HepG2 (cell line): ENCODE measurements around the gene ZDHHC19. TPM values are rescaled to one million over a fixed set of nuclear protein-coding genes. Genes with fewer than 3 reads are reported as not detected.

ENCODE experiments used
- ARNT ChIP-seq: fragments of 450-650 bp; IDR thresholded peaks from 2 replicates; pipeline ENCODE4 v1.6.1; 2017
- ATF1 ChIP-seq: IDR thresholded peaks from 2 replicates; pipeline ENCODE4 v1.6.1; 2016; ENCODE audit warnings: mild to moderate bottlenecking, control low read depth
- CAMTA2 ChIP-seq: sonication (generic); formaldehyde crosslinking; IDR thresholded peaks from 2 replicates; pipeline ENCODE4 v1.4.0; 2020; ENCODE audit warnings: mild to moderate bottlenecking, missing genetic modification reagents, borderline replicate concordance
- EEA1 ChIP-seq: sonication (generic); formaldehyde crosslinking; IDR thresholded peaks from 2 replicates; pipeline ENCODE4 v1.5.1; 2020; ENCODE audit warnings: mild to moderate bottlenecking, missing genetic modification reagents, borderline replicate concordance
- FLYWCH1 ChIP-seq: sonication (generic); formaldehyde crosslinking; IDR thresholded peaks from 2 replicates; pipeline ENCODE4 v1.8.1; 2023; ENCODE audit warnings: mild to moderate bottlenecking, missing genetic modification reagents
- MBD4 ChIP-seq: IDR thresholded peaks from 2 replicates; pipeline ENCODE4 v1.6.1; 2012; ENCODE audit warnings: low read length, inconsistent platforms, borderline replicate concordance
- NFIC ChIP-seq: IDR thresholded peaks from 2 replicates; pipeline ENCODE4 v1.6.1; 2012; ENCODE audit warnings: mild to moderate bottlenecking, low read length, inconsistent platforms
- PHF21A ChIP-seq: sonication (generic); formaldehyde crosslinking; IDR thresholded peaks from 2 replicates; pipeline ENCODE4 v1.5.0; 2020; ENCODE audit warnings: mild to moderate bottlenecking, missing genetic modification reagents
- RXRA ChIP-seq: sonication (generic); formaldehyde crosslinking; IDR thresholded peaks from 2 replicates; pipeline ENCODE4 v1.5.1; 2020; ENCODE audit warnings: missing genetic modification reagents
- SNRNP70 ChIP-seq: fragments of 200-400 bp; formaldehyde crosslinking; IDR thresholded peaks from 2 replicates; pipeline ENCODE4 v1.6.1; 2017; ENCODE audit warnings: mild to moderate bottlenecking, low read depth, low read length, moderate library complexity
- ZFP1 ChIP-seq: IDR thresholded peaks from 2 replicates; pipeline ENCODE4 v1.6.1; 2016
- ZKSCAN1 ChIP-seq: fragments of 150-350 bp; IDR thresholded peaks from 2 replicates; pipeline ENCODE4 v1.6.1; 2014; ENCODE audit warnings: low read length
- ZNF20 ChIP-seq: sonication (generic); formaldehyde crosslinking; IDR thresholded peaks from 2 replicates; pipeline ENCODE4 v1.4.0; 2020; ENCODE audit warnings: mild to moderate bottlenecking, moderate library complexity, missing genetic modification reagents
- ZNF839 ChIP-seq: sonication (generic); formaldehyde crosslinking; IDR thresholded peaks from 2 replicates; pipeline ENCODE4 v1.4.0; 2020; ENCODE audit warnings: missing genetic modification reagents, mild to moderate bottlenecking, borderline replicate concordance
- polyA plus RNA-seq, 8 experiments: library from polyadenylated mRNA; depleted of rRNA in 3 of 8; stranded (reverse) in 7 of 8; unstranded in 1 of 8; fragments of >200 nt; fragmentation: Illumina TruSeq in 4 of 8; extraction: Trizol in 4 of 8; gene quantifications; 2 replicates each; pipeline versions ENCODE4 v1.2.1 to v1.2.3, GENCODE V29; 2011 to 2016; ENCODE audit warnings: low read depth in 4 of 8, missing spikeins in 1 of 8, mixed read lengths in 1 of 8; ENCODE audit not compliant: insufficient read depth in 1 of 8
- total RNA-seq, 5 experiments: library from RNA; depleted of rRNA; stranded (reverse); fragments of >200 nt; fragmentation: Illumina TruSeq; extraction: Trizol; gene quantifications; 2 replicates each; pipeline ENCODE4 v1.2.3, GENCODE V29; 2016; ENCODE audit warnings: low read depth in 1 of 5
- TF ChIP-seq, protein P1 (sequence below): sonication (generic); formaldehyde crosslinking; conservative IDR thresholded peaks from 2 replicates; pipeline ENCODE4 v1.8.0; 2022; ENCODE audit warnings: low read depth, missing genetic modification reagents
- TF ChIP-seq, protein P2 (sequence below): sonication (generic); formaldehyde crosslinking; IDR thresholded peaks from 2 replicates; pipeline ENCODE4 v1.8.1; 2023; ENCODE audit warnings: mild to moderate bottlenecking, missing genetic modification reagents, borderline replicate concordance
- TF ChIP-seq, protein P3 (sequence below), 2 experiments: sonication (generic) in 1 of 2; formaldehyde crosslinking in 1 of 2; IDR thresholded peaks; 2 replicates each; pipeline versions ENCODE4 v1.4.0 to v1.6.1; 2016 to 2020; ENCODE audit warnings: borderline replicate concordance in 1 of 2, low read depth in 1 of 2, mild to moderate bottlenecking in 1 of 2, missing genetic modification reagents in 1 of 2
- TF ChIP-seq, protein P4 (sequence below): sonication (generic); formaldehyde crosslinking; IDR thresholded peaks from 2 replicates; pipeline ENCODE4 v1.5.1; 2020; ENCODE audit warnings: missing genetic modification reagents, mild to moderate bottlenecking, borderline replicate concordance
- TF ChIP-seq, protein P5 (sequence below): sonication (generic); formaldehyde crosslinking; IDR thresholded peaks from 2 replicates; pipeline ENCODE4 v1.4.0; 2020; ENCODE audit warnings: missing genetic modification reagents

The ZDHHC19 gene
- total and polyA plus RNA-seq, 2 of the 13 experiments (the other 11 are each of a cell fraction or from before 2014, with no cell fraction given), result 0.22 to 0.53 TPM

DNA sequence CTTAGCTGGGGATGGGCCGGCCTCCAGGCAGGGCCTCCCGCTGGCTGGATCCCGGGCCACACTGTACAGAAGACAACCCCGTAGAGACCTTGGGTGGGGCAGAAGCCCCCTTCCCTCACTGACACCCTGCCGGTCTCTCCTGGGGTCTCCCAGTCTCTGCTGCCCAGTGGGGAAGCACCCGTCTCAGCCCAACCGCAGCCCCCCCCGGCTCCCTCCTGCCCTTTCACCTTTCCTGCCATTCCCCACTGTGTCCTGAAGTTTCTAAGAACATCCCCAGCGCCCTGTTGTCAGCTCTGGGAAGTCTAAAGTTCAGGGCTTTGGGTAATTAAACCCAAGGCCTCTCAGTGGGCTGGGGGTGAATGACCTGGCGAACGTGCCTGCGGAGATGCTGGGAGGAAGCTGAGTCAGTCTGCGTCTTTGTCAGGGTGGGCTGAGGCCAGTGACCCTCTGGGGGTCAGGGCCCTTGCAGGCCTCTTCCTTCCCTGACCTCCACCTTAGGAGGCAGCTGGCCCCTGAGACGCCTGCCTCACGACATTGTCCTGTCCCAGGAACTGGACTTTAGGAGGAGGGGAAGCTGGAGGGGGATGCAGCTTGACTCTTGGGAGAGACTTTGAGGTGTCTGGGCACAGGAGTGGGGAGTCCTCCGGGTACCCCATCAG, 3.7 kb upstream of the ZDHHC19 start (continued):
- TF ChIP-seq, protein P1, sequence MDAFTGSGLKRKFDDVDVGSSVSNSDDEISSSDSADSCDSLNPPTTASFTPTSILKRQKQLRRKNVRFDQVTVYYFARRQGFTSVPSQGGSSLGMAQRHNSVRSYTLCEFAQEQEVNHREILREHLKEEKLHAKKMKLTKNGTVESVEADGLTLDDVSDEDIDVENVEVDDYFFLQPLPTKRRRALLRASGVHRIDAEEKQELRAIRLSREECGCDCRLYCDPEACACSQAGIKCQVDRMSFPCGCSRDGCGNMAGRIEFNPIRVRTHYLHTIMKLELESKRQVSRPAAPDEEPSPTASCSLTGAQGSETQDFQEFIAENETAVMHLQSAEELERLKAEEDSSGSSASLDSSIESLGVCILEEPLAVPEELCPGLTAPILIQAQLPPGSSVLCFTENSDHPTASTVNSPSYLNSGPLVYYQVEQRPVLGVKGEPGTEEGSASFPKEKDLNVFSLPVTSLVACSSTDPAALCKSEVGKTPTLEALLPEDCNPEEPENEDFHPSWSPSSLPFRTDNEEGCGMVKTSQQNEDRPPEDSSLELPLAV (CRISPR knock-in tag), result no peak
- TF ChIP-seq ZFP1 (CRISPR knock-in tag) (no peak), ZKSCAN1 (no peak), FLYWCH1 (CRISPR knock-in tag) (no peak), ARNT (no peak), ZNF839 (CRISPR knock-in tag) (no peak), SNRNP70 (no peak), MBD4 (no peak), EEA1 (CRISPR knock-in tag) (no peak), RXRA (CRISPR knock-in tag) (peak; percentile 100), NFIC (peak; percentile 61; the same call in 1 of the 2 replicates), ATF1 (CRISPR knock-in tag) (no peak), CAMTA2 (CRISPR knock-in tag) (no peak), PHF21A (peak; percentile 92), ZNF20 (CRISPR knock-in tag) (no peak)
- TF ChIP-seq, protein P2, sequence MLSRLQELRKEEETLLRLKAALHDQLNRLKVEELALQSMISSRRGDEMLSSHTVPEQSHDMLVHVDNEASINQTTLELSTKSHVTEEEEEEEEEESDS, result no peak
- TF ChIP-seq, protein P3, sequence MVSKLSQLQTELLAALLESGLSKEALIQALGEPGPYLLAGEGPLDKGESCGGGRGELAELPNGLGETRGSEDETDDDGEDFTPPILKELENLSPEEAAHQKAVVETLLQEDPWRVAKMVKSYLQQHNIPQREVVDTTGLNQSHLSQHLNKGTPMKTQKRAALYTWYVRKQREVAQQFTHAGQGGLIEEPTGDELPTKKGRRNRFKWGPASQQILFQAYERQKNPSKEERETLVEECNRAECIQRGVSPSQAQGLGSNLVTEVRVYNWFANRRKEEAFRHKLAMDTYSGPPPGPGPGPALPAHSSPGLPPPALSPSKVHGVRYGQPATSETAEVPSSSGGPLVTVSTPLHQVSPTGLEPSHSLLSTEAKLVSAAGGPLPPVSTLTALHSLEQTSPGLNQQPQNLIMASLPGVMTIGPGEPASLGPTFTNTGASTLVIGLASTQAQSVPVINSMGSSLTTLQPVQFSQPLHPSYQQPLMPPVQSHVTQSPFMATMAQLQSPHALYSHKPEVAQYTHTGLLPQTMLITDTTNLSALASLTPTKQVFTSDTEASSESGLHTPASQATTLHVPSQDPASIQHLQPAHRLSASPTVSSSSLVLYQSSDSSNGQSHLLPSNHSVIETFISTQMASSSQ (IDR thresholded peaks at IDR 0.05; ENCODE audit: low read depth), result no peak
- TF ChIP-seq, protein P3 (CRISPR knock-in tag; IDR thresholded peaks at IDR 0.05; ENCODE audit: borderline replicate concordance), result no peak; the same call in 1 of the 2 replicates
- TF ChIP-seq, protein P4, sequence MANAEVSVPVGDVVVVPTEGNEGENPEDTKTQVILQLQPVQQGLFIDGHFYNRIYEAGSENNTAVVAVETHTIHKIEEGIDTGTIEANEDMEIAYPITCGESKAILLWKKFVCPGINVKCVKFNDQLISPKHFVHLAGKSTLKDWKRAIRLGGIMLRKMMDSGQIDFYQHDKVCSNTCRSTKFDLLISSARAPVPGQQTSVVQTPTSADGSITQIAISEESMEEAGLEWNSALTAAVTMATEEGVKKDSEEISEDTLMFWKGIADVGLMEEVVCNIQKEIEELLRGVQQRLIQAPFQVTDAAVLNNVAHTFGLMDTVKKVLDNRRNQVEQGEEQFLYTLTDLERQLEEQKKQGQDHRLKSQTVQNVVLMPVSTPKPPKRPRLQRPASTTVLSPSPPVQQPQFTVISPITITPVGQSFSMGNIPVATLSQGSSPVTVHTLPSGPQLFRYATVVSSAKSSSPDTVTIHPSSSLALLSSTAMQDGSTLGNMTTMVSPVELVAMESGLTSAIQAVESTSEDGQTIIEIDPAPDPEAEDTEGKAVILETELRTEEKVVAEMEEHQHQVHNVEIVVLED (CRISPR knock-in tag), result peak; percentile 49; the same call in 1 of the 2 replicates
- TF ChIP-seq, protein P5, sequence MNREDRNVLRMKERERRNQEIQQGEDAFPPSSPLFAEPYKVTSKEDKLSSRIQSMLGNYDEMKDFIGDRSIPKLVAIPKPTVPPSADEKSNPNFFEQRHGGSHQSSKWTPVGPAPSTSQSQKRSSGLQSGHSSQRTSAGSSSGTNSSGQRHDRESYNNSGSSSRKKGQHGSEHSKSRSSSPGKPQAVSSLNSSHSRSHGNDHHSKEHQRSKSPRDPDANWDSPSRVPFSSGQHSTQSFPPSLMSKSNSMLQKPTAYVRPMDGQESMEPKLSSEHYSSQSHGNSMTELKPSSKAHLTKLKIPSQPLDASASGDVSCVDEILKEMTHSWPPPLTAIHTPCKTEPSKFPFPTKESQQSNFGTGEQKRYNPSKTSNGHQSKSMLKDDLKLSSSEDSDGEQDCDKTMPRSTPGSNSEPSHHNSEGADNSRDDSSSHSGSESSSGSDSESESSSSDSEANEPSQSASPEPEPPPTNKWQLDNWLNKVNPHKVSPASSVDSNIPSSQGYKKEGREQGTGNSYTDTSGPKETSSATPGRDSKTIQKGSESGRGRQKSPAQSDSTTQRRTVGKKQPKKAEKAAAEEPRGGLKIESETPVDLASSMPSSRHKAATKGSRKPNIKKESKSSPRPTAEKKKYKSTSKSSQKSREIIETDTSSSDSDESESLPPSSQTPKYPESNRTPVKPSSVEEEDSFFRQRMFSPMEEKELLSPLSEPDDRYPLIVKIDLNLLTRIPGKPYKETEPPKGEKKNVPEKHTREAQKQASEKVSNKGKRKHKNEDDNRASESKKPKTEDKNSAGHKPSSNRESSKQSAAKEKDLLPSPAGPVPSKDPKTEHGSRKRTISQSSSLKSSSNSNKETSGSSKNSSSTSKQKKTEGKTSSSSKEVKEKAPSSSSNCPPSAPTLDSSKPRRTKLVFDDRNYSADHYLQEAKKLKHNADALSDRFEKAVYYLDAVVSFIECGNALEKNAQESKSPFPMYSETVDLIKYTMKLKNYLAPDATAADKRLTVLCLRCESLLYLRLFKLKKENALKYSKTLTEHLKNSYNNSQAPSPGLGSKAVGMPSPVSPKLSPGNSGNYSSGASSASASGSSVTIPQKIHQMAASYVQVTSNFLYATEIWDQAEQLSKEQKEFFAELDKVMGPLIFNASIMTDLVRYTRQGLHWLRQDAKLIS (CRISPR knock-in tag), result no peak
